Astrocyte of the cerebellum (primary cell): Measurements from ENCODE around the gene TSPAN4.

Experiments
- DNase-seq: peaks from one replicate; pipeline ENCODE4 v3.0.0-alpha.2; 2011; ENCODE audit warnings: low read depth
- H3K4me3 ChIP-seq: 2 replicates; pipeline ENCODE4 v1.5.1; 2011; ENCODE audit warnings: mild to moderate bottlenecking, low read depth, low read length, moderate library complexity
- CTCF ChIP-seq: IDR thresholded peaks from 2 replicates; pipeline ENCODE4 v1.5.1; 2012; ENCODE audit warnings: low read length, low read depth, moderate library complexity, mild to moderate bottlenecking; ENCODE audit errors: missing control alignments
- in situ Hi-C: cut with HindIII; loops from 2 replicates; pipeline ENCODE4 v1.10.0; 2017; ENCODE audit warnings: low sequenced_read_pairs

Gene TSPAN4, protein sequence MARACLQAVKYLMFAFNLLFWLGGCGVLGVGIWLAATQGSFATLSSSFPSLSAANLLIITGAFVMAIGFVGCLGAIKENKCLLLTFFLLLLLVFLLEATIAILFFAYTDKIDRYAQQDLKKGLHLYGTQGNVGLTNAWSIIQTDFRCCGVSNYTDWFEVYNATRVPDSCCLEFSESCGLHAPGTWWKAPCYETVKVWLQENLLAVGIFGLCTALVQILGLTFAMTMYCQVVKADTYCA

GRCh38 chr11:842370-843002 is at the start of gene TSPAN4, which contains the start of gene POLR2L:
Gene TSPAN4, plus strand, starts transcription at chr11:842852. Its CDS starts 7,453 bp downstream, at chr11:850305.
Gene POLR2L, minus strand, starts transcription at chr11:842529. Its CDS starts 21 bp downstream, at chr11:842508.
- DNase-seq = peak; percentile 70
- peak within 1 kb of the TSS; percentile 94 for H3K4me3 ChIP-seq
- in situ Hi-C loops = no loop called here
- TF ChIP-seq CTCF = no peak

DNA sequence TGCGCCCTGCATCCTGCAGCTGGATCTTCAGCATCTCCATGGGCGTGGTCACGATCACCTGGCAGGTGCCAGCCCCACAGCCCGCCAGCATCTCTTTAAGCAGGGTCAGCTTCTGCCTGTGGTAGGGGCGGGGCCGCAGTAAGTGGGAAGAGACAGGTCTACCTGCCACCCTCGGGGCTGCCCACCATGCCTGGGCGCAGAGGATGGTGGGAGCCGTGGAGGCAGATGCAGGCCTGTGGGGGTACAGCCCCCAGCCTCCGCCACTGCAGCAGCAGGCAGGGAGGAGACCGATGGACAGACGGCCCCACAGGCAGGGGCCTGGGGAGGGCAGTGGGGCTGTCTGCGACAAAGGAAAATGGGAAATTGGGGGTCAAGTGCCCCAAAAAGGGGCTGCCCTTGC is 49.8 kb upstream of the TSPAN4 start:
- in situ Hi-C loops = no loop called here
- no peak overlapping the region for H3K4me3 ChIP-seq
- no peak for DNase-seq
- TF ChIP-seq CTCF = no peak

DNA sequence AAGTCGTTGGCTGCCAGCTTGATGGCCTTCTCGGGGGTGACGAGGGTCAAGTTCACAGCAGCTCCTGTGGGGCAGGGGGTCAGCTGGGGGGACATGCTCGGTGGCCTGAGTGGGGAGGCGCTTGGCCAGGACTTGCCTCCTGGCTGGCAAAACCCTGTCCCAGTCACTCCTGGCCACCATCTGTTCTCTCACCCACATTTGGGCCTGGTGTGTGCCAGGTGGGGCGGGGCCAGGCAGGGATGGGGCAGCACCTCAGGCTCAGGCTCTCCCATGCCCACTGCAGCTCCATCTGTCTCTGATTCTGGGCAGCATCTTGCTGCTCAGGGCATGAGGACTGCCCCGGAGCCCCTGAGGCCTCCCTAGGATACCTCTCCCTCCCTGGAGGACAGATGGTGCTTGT is 49.1 kb upstream of the TSPAN4 start:
- no peak for TF ChIP-seq CTCF
- in situ Hi-C loops = no loop called here
- no peak for DNase-seq
- no peak overlapping the region for H3K4me3 ChIP-seq

DNA sequence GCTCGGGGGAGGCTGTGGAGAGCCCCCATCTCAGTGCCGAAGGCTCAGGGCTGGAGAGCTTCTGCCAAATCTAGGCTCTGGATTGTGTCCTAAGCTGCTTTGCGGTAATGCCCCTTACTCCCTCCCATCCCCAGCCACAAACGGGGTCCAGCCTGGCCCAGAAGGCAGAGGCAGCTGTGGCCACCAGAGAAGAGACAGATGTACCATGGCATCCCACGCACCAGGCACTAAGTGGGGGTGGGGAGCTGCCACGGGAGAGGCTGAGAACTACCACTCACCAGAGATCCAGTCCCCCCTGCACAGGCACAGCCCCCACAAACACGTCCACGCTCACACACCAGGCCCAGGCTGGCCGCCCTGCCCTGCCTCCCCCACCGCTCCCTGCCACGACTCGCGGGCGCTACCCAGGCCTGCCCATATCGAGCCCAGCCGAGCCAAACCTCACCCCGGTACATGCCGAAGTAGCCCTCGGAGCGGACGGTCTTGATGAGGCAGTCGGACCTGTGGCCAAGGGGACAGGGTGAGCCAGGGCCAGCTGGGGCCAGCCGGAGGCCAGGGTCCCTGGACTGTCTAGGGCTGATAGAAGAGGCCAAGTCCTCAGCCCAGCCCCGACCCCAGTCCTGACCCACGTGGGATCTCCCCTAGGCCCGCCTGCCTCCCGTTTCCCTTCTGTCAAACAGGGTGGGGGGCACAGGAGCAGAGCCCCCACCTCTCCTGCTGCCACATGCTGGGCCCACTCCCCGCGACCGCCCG is 48.5 kb upstream of the TSPAN4 start:
- TF ChIP-seq CTCF = no peak
- in situ Hi-C loops = no loop called here
- DNase-seq = no peak
- no peak overlapping the region for H3K4me3 ChIP-seq

GRCh38 chr11:794766-795633 is 47.7 kb upstream of the TSPAN4 start:
- peak overlapping the region; percentile 78 for H3K4me3 ChIP-seq
- DNase-seq = no peak
- no peak for TF ChIP-seq CTCF
- in situ Hi-C loops = no loop called here
